Measurements from ENCODE around the gene FGF5. TPM values are rescaled to one million over a fixed set of nuclear protein-coding genes. Genes with fewer than 3 reads are reported as not detected.
"Not testable (repeated sequence)": the region's sequence is repeated elsewhere in the genome, so short reads cannot be mapped to it uniquely, and the experiment has no call there.

FGF5 gene
- total RNA-seq, 1 experiment from 2014 or later, result 6.4 TPM

- Histone ChIP-seq H3K27ac (no peak overlapping the region), H3K27me3 (replicated peaks) (no peaks in the 10 kb centered on the region), H3K4me1 (replicated peaks) (peaks cover 32% of the 10 kb centered on the region), H3K36me3 (no peaks in the 10 kb centered on the region), H3K9me3 (replicated peaks) (no peaks in the 10 kb centered on the region), H3K4me3 (no peak overlapping the region)
- no peak for DNase-seq (ENCODE audit: low read depth in 1 of 2, low spot score in 2 of 2)
These were observed 45.7 kb downstream of the FGF5 start for GRCh38 chr4:80312124-80312523.

GRCh38 chr4:80313627-80314026 is 47.2 kb downstream of the FGF5 start:
- Histone ChIP-seq H3K36me3 (no peaks in the 10 kb centered on the region), H3K9me3 (replicated peaks) (no peaks in the 10 kb centered on the region), H3K4me3 (no peak overlapping the region), H3K27ac (no peak overlapping the region), H3K4me1 (replicated peaks) (peaks cover 17% of the 10 kb centered on the region), H3K27me3 (replicated peaks) (no peaks in the 10 kb centered on the region)
- no peak for DNase-seq (ENCODE audit: low read depth in 1 of 2, low spot score in 2 of 2)

- not testable (repeated sequence) for DNase-seq (ENCODE audit: low read depth in 1 of 2, low spot score in 2 of 2); H3K4me3 ChIP-seq; H3K36me3 ChIP-seq
These were observed 49.4 kb downstream of the FGF5 start for GRCh38 chr4:80315848-80316247.

GRCh38 chr4:80321341-80321740 is 54.9 kb downstream of the FGF5 start:
- peaks cover 17% of the 10 kb centered on the region for H3K4me1 ChIP-seq (replicated peaks)
- no peaks in the 10 kb centered on the region for H3K9me3 ChIP-seq (replicated peaks)
- H3K27me3 ChIP-seq (replicated peaks), result no peaks in the 10 kb centered on the region
- no peak overlapping the region for H3K4me3 ChIP-seq
- no peak overlapping the region for H3K27ac ChIP-seq
- no peaks in the 10 kb centered on the region for H3K36me3 ChIP-seq
- no peak for DNase-seq (ENCODE audit: low read depth in 1 of 2, low spot score in 2 of 2)

More at GRCh38 chr4:80315848-80316247, 49.4 kb downstream of the FGF5 start:
- H3K27me3 ChIP-seq (replicated peaks); H3K4me1 ChIP-seq (replicated peaks); H3K9me3 ChIP-seq (replicated peaks); H3K27ac ChIP-seq: not testable (repeated sequence)

GRCh38 chr4:80321776-80322175 is 55.3 kb downstream of the FGF5 start:
- DNase-seq (ENCODE audit: low read depth in 1 of 2, low spot score in 2 of 2), result no peak
- H3K4me3 ChIP-seq, result no peak overlapping the region
- peaks cover 17% of the 10 kb centered on the region for H3K4me1 ChIP-seq (replicated peaks)
- no peaks in the 10 kb centered on the region for H3K9me3 ChIP-seq (replicated peaks)
- no peaks in the 10 kb centered on the region for H3K36me3 ChIP-seq
- H3K27me3 ChIP-seq (replicated peaks), result no peaks in the 10 kb centered on the region
- H3K27ac ChIP-seq, result no peak overlapping the region

GRCh38 chr4:80322716-80323115 is 56.3 kb downstream of the FGF5 start:
- H3K36me3 ChIP-seq, result no peaks in the 10 kb centered on the region
- peak overlapping the region; percentile 34 for H3K27ac ChIP-seq
- H3K4me3 ChIP-seq, result no peak overlapping the region
- DNase-seq (ENCODE audit: low read depth in 1 of 2, low spot score in 2 of 2), result peak; percentile 55 to 60
- H3K4me1 ChIP-seq (replicated peaks), result peaks cover 17% of the 10 kb centered on the region
- no peaks in the 10 kb centered on the region for H3K9me3 ChIP-seq (replicated peaks)
- H3K27me3 ChIP-seq (replicated peaks), result no peaks in the 10 kb centered on the region

- Histone ChIP-seq H3K4me1 (replicated peaks) (peaks cover 16% of the 10 kb centered on the region), H3K9me3 (replicated peaks) (no peaks in the 10 kb centered on the region), H3K27ac (no peak overlapping the region), H3K27me3 (replicated peaks) (no peaks in the 10 kb centered on the region), H3K4me3 (no peak overlapping the region), H3K36me3 (no peaks in the 10 kb centered on the region)
- DNase-seq (ENCODE audit: low read depth in 1 of 2, low spot score in 2 of 2), result no peak
These were observed 57.7 kb downstream of the FGF5 start for GRCh38 chr4:80324171-80324570.

- Histone ChIP-seq H3K27me3 (replicated peaks) (no peaks in the 10 kb centered on the region), H3K27ac (no peak overlapping the region), H3K36me3 (no peaks in the 10 kb centered on the region), H3K4me3 (no peak overlapping the region), H3K4me1 (replicated peaks) (peaks cover 20% of the 10 kb centered on the region; the same call in 1 of the 2 replicates), H3K9me3 (replicated peaks) (no peaks in the 10 kb centered on the region)
- DNase-seq (ENCODE audit: low read depth in 1 of 2, low spot score in 2 of 2), result no peak
These were observed 65.2 kb downstream of the FGF5 start for GRCh38 chr4:80331693-80332092.

- Histone ChIP-seq H3K27me3 (replicated peaks) (no peaks in the 10 kb centered on the region), H3K36me3 (no peaks in the 10 kb centered on the region), H3K9me3 (replicated peaks) (no peaks in the 10 kb centered on the region), H3K4me3 (no peak overlapping the region), H3K27ac (no peak overlapping the region), H3K4me1 (replicated peaks) (peaks cover 21% of the 10 kb centered on the region; the same call in 1 of the 2 replicates)
- DNase-seq (ENCODE audit: low read depth in 1 of 2, low spot score in 2 of 2), result no peak
These were observed 66.7 kb downstream of the FGF5 start for GRCh38 chr4:80333121-80333520.

GRCh38 chr4:80334568-80334967 is 68.1 kb downstream of the FGF5 start:
- Histone ChIP-seq H3K4me1 (replicated peaks) (peaks cover 21% of the 10 kb centered on the region; the same call in 1 of the 2 replicates), H3K4me3 (no peak overlapping the region), H3K27ac (no peak overlapping the region), H3K27me3 (replicated peaks) (no peaks in the 10 kb centered on the region), H3K9me3 (replicated peaks) (no peaks in the 10 kb centered on the region), H3K36me3 (no peaks in the 10 kb centered on the region)
- no peak for DNase-seq (ENCODE audit: low read depth in 1 of 2, low spot score in 2 of 2)

- Histone ChIP-seq H3K27me3 (replicated peaks) (no peaks in the 10 kb centered on the region), H3K36me3 (no peaks in the 10 kb centered on the region), H3K27ac (no peak overlapping the region), H3K4me3 (peak overlapping the region; percentile 55), H3K4me1 (replicated peaks) (peaks cover 21% of the 10 kb centered on the region; the same call in 1 of the 2 replicates), H3K9me3 (replicated peaks) (no peaks in the 10 kb centered on the region)
- DNase-seq (ENCODE audit: low read depth in 1 of 2, low spot score in 2 of 2), result no peak
These were observed 68.7 kb downstream of the FGF5 start for GRCh38 chr4:80335226-80335553.

GRCh38 chr4:80335554-80336358 is 69.3 kb downstream of the FGF5 start, which contains the start of gene CFAP299:
Gene CFAP299 (plus strand): TSS chr4:80335730.
- H3K4me1 ChIP-seq (replicated peaks), result peaks cover 21% of the 10 kb centered on the region; the same call in 1 of the 2 replicates
- no peaks in the 10 kb centered on the region for H3K27me3 ChIP-seq (replicated peaks)
- H3K36me3 ChIP-seq, result no peaks in the 10 kb centered on the region
- no peak within 1 kb of the TSS for H3K27ac ChIP-seq
- peak within 1 kb of the TSS; percentile 55 for H3K4me3 ChIP-seq
- peak; percentile 95 to 97 for DNase-seq (ENCODE audit: low read depth in 1 of 2, low spot score in 2 of 2)
- no peaks in the 10 kb centered on the region for H3K9me3 ChIP-seq (replicated peaks)

GRCh38 chr4:80336582-80336981 is 70.1 kb downstream of the FGF5 start:
- Histone ChIP-seq H3K9me3 (replicated peaks) (no peaks in the 10 kb centered on the region), H3K4me1 (replicated peaks) (peaks cover 21% of the 10 kb centered on the region; the same call in 1 of the 2 replicates), H3K27me3 (replicated peaks) (no peaks in the 10 kb centered on the region), H3K36me3 (no peaks in the 10 kb centered on the region), H3K4me3 (peak overlapping the region; percentile 55), H3K27ac (no peak overlapping the region)
- peak; percentile 28 to 47 for DNase-seq (ENCODE audit: low read depth in 1 of 2, low spot score in 2 of 2)

GRCh38 chr4:80340036-80340435 is 73.6 kb downstream of the FGF5 start:
- Histone ChIP-seq H3K27me3 (replicated peaks) (no peaks in the 10 kb centered on the region), H3K27ac (no peak overlapping the region), H3K4me3 (no peak overlapping the region), H3K4me1 (replicated peaks) (peaks cover 8% of the 10 kb centered on the region; the same call in 1 of the 2 replicates), H3K9me3 (replicated peaks) (peaks cover 2% of the 10 kb centered on the region; the same call in 1 of the 2 replicates), H3K36me3 (no peaks in the 10 kb centered on the region)
- no peak for DNase-seq (ENCODE audit: low read depth in 1 of 2, low spot score in 2 of 2)
